Mesendoderm (in vitro differentiated cells): ENCODE results near the gene MATCAP1.
A peak's percentile ranks its signal among the peaks of the same experiment; 100 is the strongest.

Experiments used
- DNase-seq: peaks from one replicate; pipeline ENCODE4 v3.0.0; 2013
- H2AK5ac ChIP-seq: 2 replicates; pipeline ENCODE4 v1.6.1; 2013; ENCODE audit warnings: low read length, inconsistent platforms
- H2BK120ac ChIP-seq: 2 replicates; pipeline ENCODE4 v1.6.1; 2013; ENCODE audit warnings: low read depth, mild to moderate bottlenecking, low read length, moderate library complexity, mixed read lengths
- H2BK15ac ChIP-seq: replicated peaks from 2 replicates; pipeline ENCODE4 v1.6.1; 2013; ENCODE audit warnings: low read depth, mild to moderate bottlenecking, moderate library complexity
- H2BK5ac ChIP-seq: 2 replicates; pipeline ENCODE4 v1.6.1; 2013; ENCODE audit warnings: low read length, inconsistent platforms
- H3K18ac ChIP-seq: 2 replicates; pipeline ENCODE4 v1.6.1; 2013; ENCODE audit warnings: mild to moderate bottlenecking, low read length, mixed read lengths
- H3K23ac ChIP-seq: one replicate; pipeline ENCODE4 v1.6.1; 2013; ENCODE audit warnings: low read length
- H3K27ac ChIP-seq: 2 replicates; pipeline ENCODE4 v1.5.1; 2013; ENCODE audit warnings: low read depth, mild to moderate bottlenecking, inconsistent platforms, low read length, moderate library complexity
- H3K27me3 ChIP-seq: 2 replicates; pipeline ENCODE4 v1.6.1; 2013; ENCODE audit warnings: low read length, control low read depth, mild to moderate bottlenecking, inconsistent platforms; ENCODE audit not compliant: insufficient read depth, poor library complexity
- H3K36me3 ChIP-seq: 2 replicates; pipeline ENCODE4 v1.6.1; 2013; ENCODE audit warnings: low read length, inconsistent platforms; ENCODE audit not compliant: control insufficient read depth, insufficient read depth
- H3K4ac ChIP-seq: one replicate; pipeline ENCODE4 v1.6.1; 2013; ENCODE audit warnings: low read depth, mild to moderate bottlenecking, low read length, moderate library complexity
- H3K4me1 ChIP-seq: 2 replicates; pipeline ENCODE4 v1.6.1; 2013; ENCODE audit warnings: low read depth, low read length, inconsistent platforms; ENCODE audit not compliant: control insufficient read depth
- H3K4me2 ChIP-seq: 2 replicates; pipeline ENCODE4 v1.6.1; 2013; ENCODE audit warnings: low read length
- H3K4me3 ChIP-seq: 2 replicates; pipeline ENCODE4 v1.5.1; 2013; ENCODE audit warnings: mild to moderate bottlenecking, low read length
- H3K56ac ChIP-seq: one replicate; pipeline ENCODE4 v1.6.1; 2013; ENCODE audit warnings: low read length
- H3K79me1 ChIP-seq: 2 replicates; pipeline ENCODE4 v1.6.1; 2013; ENCODE audit warnings: low read length, inconsistent platforms
- H3K79me2 ChIP-seq: 2 replicates; pipeline ENCODE4 v1.6.1; 2013; ENCODE audit warnings: mild to moderate bottlenecking, low read length; ENCODE audit not compliant: control insufficient read depth, insufficient read depth
- H3K9ac ChIP-seq: 2 replicates; pipeline ENCODE4 v1.6.1; 2013; ENCODE audit warnings: low read length, inconsistent platforms
- H4K5ac ChIP-seq: one replicate; pipeline ENCODE4 v1.6.1; 2013; ENCODE audit warnings: low read length
- H4K8ac ChIP-seq: one replicate; pipeline ENCODE4 v1.6.1; 2013; ENCODE audit warnings: low read depth, mild to moderate bottlenecking, control low read depth, low read length, moderate library complexity
- WGBS: extraction: QIAGEN DNeasy Blood & Tissue Kit; methylation state at CpG from one replicate; pipeline ENCODE4 v1.1.7; 2013; ENCODE audit warnings: low lambda C conversion rate, missing lambda C conversion rate; ENCODE audit not compliant: insufficient coverage; ENCODE audit errors: extremely low coverage; 5-methylcytosine and 5-hydroxymethylcytosine counted together

The MATCAP1 gene

GRCh38 chr16:67227567-67227921 is 43.8 kb upstream of the MATCAP1 start:
- H4K5ac ChIP-seq = no peak overlapping the region
- H3K56ac ChIP-seq = peak overlapping the region; percentile 96
- H2AK5ac ChIP-seq = no peak overlapping the region
- no peak overlapping the region for H2BK120ac ChIP-seq
- peaks cover 13% of the 10 kb centered on the region for H3K79me2 ChIP-seq
- H3K79me1 ChIP-seq = peaks cover 15% of the 10 kb centered on the region
- H3K18ac ChIP-seq = no peak overlapping the region
- no peak overlapping the region for H3K4ac ChIP-seq
- H3K9ac ChIP-seq = peak overlapping the region; percentile 97
- no CpG with 5 or more reads among the region's 12 CpGs for WGBS
- H2BK15ac ChIP-seq = no peak overlapping the region
- H3K4me1 ChIP-seq = peaks cover 2% of the 10 kb centered on the region
- peak overlapping the region; percentile 99 for H3K4me2 ChIP-seq
- no peak overlapping the region for H2BK5ac ChIP-seq
- DNase-seq = no peak
- peak overlapping the region; percentile 100 for H3K4me3 ChIP-seq
- H3K27me3 ChIP-seq = no peaks in the 10 kb centered on the region
- H4K8ac ChIP-seq = no peak overlapping the region
- no peak overlapping the region for H3K23ac ChIP-seq
- peaks cover 19% of the 10 kb centered on the region for H3K36me3 ChIP-seq
- no peak overlapping the region for H3K27ac ChIP-seq

- Histone ChIP-seq H3K27ac (no peak within 1 kb of the TSS), H3K9ac (peak within 1 kb of the TSS; percentile 97), H2AK5ac (no peak within 1 kb of the TSS)
These were observed 43.2 kb upstream of the MATCAP1 start, which contains the start of gene TMEM208 for GRCh38 chr16:67226804-67227566. TSS of gene TMEM208 (plus strand) at chr16:67227130. CDS start at chr16:67227219, 89 bp downstream.

DNA sequence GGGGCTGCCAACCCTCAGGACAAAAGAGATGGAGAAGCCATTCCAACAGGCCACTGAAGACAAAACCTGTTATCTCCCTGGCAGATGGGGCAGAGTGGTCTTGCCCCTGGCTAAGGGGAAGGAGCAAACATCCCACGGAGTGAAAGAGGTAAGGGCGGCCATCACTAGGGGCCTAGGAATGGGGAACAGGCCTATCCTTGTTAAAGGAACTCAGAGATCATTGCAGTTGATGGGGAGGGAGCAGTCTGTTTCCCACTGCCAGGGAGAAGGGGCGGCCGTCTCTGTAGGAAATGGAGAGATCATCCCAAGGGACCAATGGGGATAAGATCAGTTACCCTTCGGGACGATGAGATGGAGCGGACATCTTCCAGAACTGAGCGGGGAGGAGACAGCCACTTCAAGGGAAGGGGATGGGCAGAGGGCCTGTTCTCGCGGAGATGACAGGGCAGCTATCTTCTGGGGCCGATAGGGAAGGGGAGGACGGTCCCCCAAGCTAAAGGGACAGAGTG is 42.6 kb upstream of the MATCAP1 start:
- H3K27me3 ChIP-seq = no peaks in the 10 kb centered on the region
- DNase-seq = no peak
- no peak overlapping the region for H3K23ac ChIP-seq
- H3K79me1 ChIP-seq = peaks cover 15% of the 10 kb centered on the region
- no peak overlapping the region for H3K18ac ChIP-seq
- no peak overlapping the region for H4K8ac ChIP-seq
- peak overlapping the region; percentile 67 for H3K4me2 ChIP-seq
- peaks cover 13% of the 10 kb centered on the region for H3K79me2 ChIP-seq
- H3K4me3 ChIP-seq = peak overlapping the region; percentile 16
- H3K56ac ChIP-seq = peak overlapping the region; percentile 70
- H3K27ac ChIP-seq = no peak overlapping the region
- peaks cover 16% of the 10 kb centered on the region for H3K36me3 ChIP-seq
- H2BK5ac ChIP-seq = no peak overlapping the region
- no peak overlapping the region for H2BK120ac ChIP-seq
- H3K4me1 ChIP-seq = peaks cover 2% of the 10 kb centered on the region
- H3K4ac ChIP-seq = no peak overlapping the region
- H4K5ac ChIP-seq = no peak overlapping the region
- no peak overlapping the region for H2BK15ac ChIP-seq
- WGBS = no CpG with 5 or more reads among the region's 12 CpGs
- H3K9ac ChIP-seq = peak overlapping the region; percentile 50
- no peak overlapping the region for H2AK5ac ChIP-seq

More at GRCh38 chr16:67226804-67227566, 43.2 kb upstream of the MATCAP1 start, which contains the start of gene TMEM208:
- no peak within 1 kb of the TSS for H3K23ac ChIP-seq
- peak; percentile 100 for DNase-seq
- H2BK5ac ChIP-seq = no peak within 1 kb of the TSS
- H3K18ac ChIP-seq = no peak within 1 kb of the TSS
- no peaks in the 10 kb centered on the region for H3K27me3 ChIP-seq
- no peak within 1 kb of the TSS for H3K4ac ChIP-seq
- WGBS = no CpG with 5 or more reads among the region's 46 CpGs
- H2BK15ac ChIP-seq = no peak within 1 kb of the TSS
- H3K4me2 ChIP-seq = peak within 1 kb of the TSS; percentile 99
- H4K8ac ChIP-seq = no peak within 1 kb of the TSS
- H3K4me1 ChIP-seq = peaks cover 2% of the 10 kb centered on the region
- peaks cover 19% of the 10 kb centered on the region for H3K36me3 ChIP-seq
- peaks cover 15% of the 10 kb centered on the region for H3K79me1 ChIP-seq
- peaks cover 13% of the 10 kb centered on the region for H3K79me2 ChIP-seq
- no peak within 1 kb of the TSS for H2BK120ac ChIP-seq
- peak within 1 kb of the TSS; percentile 100 for H3K4me3 ChIP-seq
- no peak within 1 kb of the TSS for H4K5ac ChIP-seq
- peak within 1 kb of the TSS; percentile 96 for H3K56ac ChIP-seq

GRCh38 chr16:67223992-67224391 is 40.2 kb upstream of the MATCAP1 start:
- no peak overlapping the region for H3K56ac ChIP-seq
- no peak overlapping the region for H3K9ac ChIP-seq
- no CpG with 5 or more reads among the region's 3 CpGs for WGBS
- no peak overlapping the region for H3K18ac ChIP-seq
- H3K27me3 ChIP-seq = no peaks in the 10 kb centered on the region
- no peak overlapping the region for H3K4me3 ChIP-seq
- no peak overlapping the region for H4K5ac ChIP-seq
- no peak overlapping the region for H3K23ac ChIP-seq
- no peak overlapping the region for H4K8ac ChIP-seq
- no peak overlapping the region for H2BK15ac ChIP-seq
- no peak overlapping the region for H3K27ac ChIP-seq
- H3K4me1 ChIP-seq = peaks cover 2% of the 10 kb centered on the region
- H2BK120ac ChIP-seq = no peak overlapping the region
- H2AK5ac ChIP-seq = no peak overlapping the region
- peak; percentile 19 for DNase-seq
- H3K4ac ChIP-seq = no peak overlapping the region
- peaks cover 13% of the 10 kb centered on the region for H3K79me2 ChIP-seq
- no peak overlapping the region for H2BK5ac ChIP-seq
- H3K36me3 ChIP-seq = peaks cover 2% of the 10 kb centered on the region
- H3K79me1 ChIP-seq = peaks cover 15% of the 10 kb centered on the region
- no peak overlapping the region for H3K4me2 ChIP-seq

DNA sequence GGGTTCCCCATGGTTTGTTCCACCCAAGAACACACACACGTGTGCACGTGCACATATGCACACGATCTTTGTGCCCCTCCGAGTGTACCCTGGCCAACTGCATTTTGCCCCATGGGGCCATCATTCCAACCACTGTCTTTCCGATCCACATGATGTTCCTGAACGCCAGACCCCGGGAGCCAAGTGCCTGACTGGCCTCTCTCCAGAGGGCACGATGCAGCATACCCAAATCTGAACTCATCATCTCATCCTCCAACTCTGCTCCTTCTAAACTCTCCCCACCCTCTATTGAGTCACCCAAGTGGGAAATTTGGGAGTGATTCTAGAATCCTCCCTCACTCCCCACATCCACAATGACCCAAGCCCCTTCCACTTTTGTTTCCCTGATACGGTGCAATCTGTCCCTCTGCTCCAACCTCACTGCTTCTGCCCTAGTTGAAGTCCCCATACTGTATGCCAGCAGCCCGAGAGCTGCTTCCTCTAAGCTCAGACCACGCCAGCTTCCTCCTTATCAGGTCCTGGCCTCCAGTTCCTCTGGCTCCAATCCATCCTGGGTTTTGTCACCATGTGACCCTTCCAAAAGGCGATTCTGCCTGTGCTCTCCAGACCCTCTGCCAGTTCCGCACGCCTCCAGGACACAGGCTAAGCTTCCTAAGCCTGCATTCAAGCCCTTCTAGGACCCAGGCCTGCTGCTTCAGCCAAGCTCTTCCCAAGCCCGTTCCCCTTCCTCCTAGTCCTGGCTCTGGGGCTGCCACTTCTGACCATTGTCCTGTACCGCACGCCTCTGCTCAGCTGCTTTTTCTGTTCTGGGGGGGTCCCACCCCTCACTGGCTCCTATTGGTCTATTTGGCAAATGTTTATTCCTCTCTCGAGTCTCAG is 33.1 kb upstream of the MATCAP1 start:
- Histone ChIP-seq H3K23ac (no peak overlapping the region), H3K18ac (no peak overlapping the region), H3K4me2 (no peak overlapping the region), H2BK15ac (no peak overlapping the region), H3K27me3 (no peaks in the 10 kb centered on the region), H3K4ac (no peak overlapping the region), H3K4me3 (no peak overlapping the region), H3K56ac (no peak overlapping the region), H3K9ac (no peak overlapping the region), H3K79me2 (no peaks in the 10 kb centered on the region), H3K4me1 (no peaks in the 10 kb centered on the region), H4K8ac (no peak overlapping the region), H2BK120ac (no peak overlapping the region), H2AK5ac (no peak overlapping the region), H2BK5ac (no peak overlapping the region), H3K36me3 (no peaks in the 10 kb centered on the region), H3K79me1 (no peaks in the 10 kb centered on the region), H3K27ac (no peak overlapping the region), H4K5ac (no peak overlapping the region)
- DNase-seq = no peak
- WGBS = no CpG with 5 or more reads among the region's 18 CpGs
